Esophagus squamous epithelium (tissue), 4 donors: ENCODE data around the gene CYTH3.

Experiments
- CTCF ChIP-seq, 6 experiments: fragments of 450-650 bp in 4 of 6; fragments of 200-600 bp in 2 of 6; sonication (generic) in 2 of 6; IDR thresholded peaks; one replicate each; pipeline ENCODE4 v1.5.1; 2016 to 2019; ENCODE audit warnings: antibody characterized with exemption in 6 of 6, mild to moderate bottlenecking in 4 of 6, moderate library complexity in 4 of 6
- POLR2A ChIP-seq, 4 donors: fragments of 450-650 bp; IDR thresholded peaks; one replicate each; pipeline ENCODE4 v1.6.1; 2017; ENCODE audit warnings: antibody characterized with exemption in 4 of 4, mild to moderate bottlenecking in 4 of 4, moderate library complexity in 3 of 4

- TF ChIP-seq CTCF (IDR thresholded peaks at IDR 0.05) (no peak), POLR2A (IDR thresholded peaks at IDR 0.05) (no peak)
Observed at GRCh38 chr7:6246251-6246917, 26.0 kb downstream of the CYTH3 start.
